Breast epithelium (tissue), 4 donors: ENCODE results near the gene PCDHA8. TPM values are rescaled to one million over a fixed set of nuclear protein-coding genes. Genes with fewer than 3 reads are reported as not detected.
"Not testable (repeated sequence)": the region's sequence is repeated elsewhere in the genome, so short reads cannot be mapped to it uniquely, and the experiment has no call there.

ENCODE experiments used
- DNase-seq, 2 donors: peaks; one replicate each; pipeline ENCODE4 v3.0.0-alpha.2; 2019; ENCODE audit warnings: low spot score in 2 of 2
- H3K27ac ChIP-seq, 2 donors: fragments of 200-600 bp; sonication (generic) in 1 of 2; one replicate each; pipeline ENCODE4 v1.5.1; 2016 to 2019; ENCODE audit warnings: mild to moderate bottlenecking in 1 of 2
- H3K27me3 ChIP-seq, 2 donors: fragments of 200-600 bp; sonication (generic) in 1 of 2; one replicate each; pipeline versions ENCODE4 v1.5.1 to v1.6.0; 2017 to 2019; ENCODE audit warnings: control low read depth in 1 of 2, mild to moderate bottlenecking in 1 of 2
- H3K36me3 ChIP-seq: fragments of 200-600 bp; one replicate; pipeline ENCODE4 v1.5.1; 2019
- H3K4me1 ChIP-seq, 2 donors: fragments of 200-600 bp; sonication (generic); one replicate each; pipeline ENCODE4 v1.5.1; 2016 to 2019; ENCODE audit warnings: control low read depth in 1 of 2
- H3K4me3 ChIP-seq, 3 donors: fragments of 200-600 bp; sonication (generic); 1 replicate in 2 of 3; 2 replicates in 1 of 3; pipeline ENCODE4 v1.5.1; 2016 to 2019; ENCODE audit warnings: mild to moderate bottlenecking in 3 of 3, moderate library complexity in 2 of 3
- H3K9me3 ChIP-seq, 2 donors: fragments of 200-600 bp; sonication (generic) in 1 of 2; one replicate each; pipeline ENCODE4 v1.5.1; 2016 to 2019; ENCODE audit warnings: control low read depth in 1 of 2
- POLR2A ChIP-seq: fragments of 450-650 bp; IDR thresholded peaks from one replicate; pipeline ENCODE4 v1.6.1; 2016; ENCODE audit warnings: antibody characterized with exemption, mild to moderate bottlenecking, moderate library complexity
- POLR2AphosphoS5 ChIP-seq, 3 donors: sonication (generic); formaldehyde crosslinking; IDR thresholded peaks; one replicate each; pipeline ENCODE4 v1.6.1; 2017; ENCODE audit warnings: antibody characterized with exemption in 3 of 3
- intact Hi-C: fragments of 100-400 bp; cut with DNase I; formaldehyde crosslinking; loops from one replicate; pipeline ENCODE4 v1.15.1; 2023; ENCODE audit warnings: low total_unique reads
- total RNA-seq, 3 donors: library from RNA; depleted of rRNA; stranded (reverse); fragments of >200 nt; gene quantifications; one replicate each; pipeline ENCODE4 v1.1.0, GENCODE V29; 2016
- TF ChIP-seq, protein P1 (sequence below), 3 donors: fragments of 450-650 bp; IDR thresholded peaks; one replicate each; pipeline ENCODE4 v1.5.1; 2016 to 2017; ENCODE audit warnings: antibody characterized with exemption in 3 of 3, mild to moderate bottlenecking in 3 of 3, moderate library complexity in 3 of 3

PCDHA8 gene
- total RNA-seq, 3 donors from 2014 or later: 0.32 to 0.98 (median 0.88) TPM

DNA sequence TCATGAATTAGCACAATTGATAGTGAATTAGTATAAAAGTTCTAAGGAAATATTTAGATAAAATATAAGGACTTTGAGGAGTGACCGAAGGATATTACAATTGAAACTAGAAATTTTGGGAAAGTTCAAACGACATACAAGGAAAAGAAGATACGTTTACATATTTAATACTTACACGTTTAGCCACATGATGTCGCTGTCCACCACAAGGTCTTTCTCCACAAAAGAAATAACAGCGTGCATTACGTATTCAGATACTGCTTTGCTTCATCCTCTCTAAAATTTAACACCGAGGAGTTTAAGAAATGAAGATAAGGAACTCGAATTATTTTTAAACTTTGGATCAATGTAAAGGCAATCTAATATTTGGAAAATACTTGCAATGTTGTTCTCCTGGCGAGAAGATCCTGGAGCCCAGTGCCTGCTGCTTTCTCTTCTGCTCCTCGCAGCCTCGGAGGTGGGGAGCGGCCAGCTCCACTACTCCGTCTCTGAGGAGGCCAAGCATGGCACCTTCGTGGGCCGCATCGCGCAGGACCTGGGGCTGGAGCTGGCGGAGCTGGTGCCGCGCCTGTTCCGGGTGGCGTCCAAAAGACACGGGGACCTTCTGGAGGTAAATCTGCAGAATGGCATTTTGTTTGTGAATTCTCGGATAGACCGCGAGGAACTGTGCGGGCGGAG, 40.0 kb upstream of the PCDHA8 start, which contains the start of gene PCDHA3:
PCDHA3 (plus strand) TSS at position 242 of the 678 bp plus-strand sequence.
- Histone ChIP-seq H3K4me1 (no peaks in the 10 kb centered on the region), H3K4me3 (peak within 1 kb of the TSS; percentile 25 to 62 (median 38)), H3K9me3 (peaks cover 39 to 58% of the 10 kb centered on the region in 2 donors), H3K36me3 (no peaks in the 10 kb centered on the region), H3K27ac (no peak within 1 kb of the TSS), H3K27me3 (no peaks in the 10 kb centered on the region)
- no peak for DNase-seq
- TF ChIP-seq POLR2AphosphoS5 (IDR thresholded peaks at IDR 0.05): no peak
- TF ChIP-seq, protein P1, sequence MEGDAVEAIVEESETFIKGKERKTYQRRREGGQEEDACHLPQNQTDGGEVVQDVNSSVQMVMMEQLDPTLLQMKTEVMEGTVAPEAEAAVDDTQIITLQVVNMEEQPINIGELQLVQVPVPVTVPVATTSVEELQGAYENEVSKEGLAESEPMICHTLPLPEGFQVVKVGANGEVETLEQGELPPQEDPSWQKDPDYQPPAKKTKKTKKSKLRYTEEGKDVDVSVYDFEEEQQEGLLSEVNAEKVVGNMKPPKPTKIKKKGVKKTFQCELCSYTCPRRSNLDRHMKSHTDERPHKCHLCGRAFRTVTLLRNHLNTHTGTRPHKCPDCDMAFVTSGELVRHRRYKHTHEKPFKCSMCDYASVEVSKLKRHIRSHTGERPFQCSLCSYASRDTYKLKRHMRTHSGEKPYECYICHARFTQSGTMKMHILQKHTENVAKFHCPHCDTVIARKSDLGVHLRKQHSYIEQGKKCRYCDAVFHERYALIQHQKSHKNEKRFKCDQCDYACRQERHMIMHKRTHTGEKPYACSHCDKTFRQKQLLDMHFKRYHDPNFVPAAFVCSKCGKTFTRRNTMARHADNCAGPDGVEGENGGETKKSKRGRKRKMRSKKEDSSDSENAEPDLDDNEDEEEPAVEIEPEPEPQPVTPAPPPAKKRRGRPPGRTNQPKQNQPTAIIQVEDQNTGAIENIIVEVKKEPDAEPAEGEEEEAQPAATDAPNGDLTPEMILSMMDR (IDR thresholded peaks at IDR 0.05): peak in 2 of 3 donors; percentile 17 to 21
- intact Hi-C loops: no loop called here

DNA sequence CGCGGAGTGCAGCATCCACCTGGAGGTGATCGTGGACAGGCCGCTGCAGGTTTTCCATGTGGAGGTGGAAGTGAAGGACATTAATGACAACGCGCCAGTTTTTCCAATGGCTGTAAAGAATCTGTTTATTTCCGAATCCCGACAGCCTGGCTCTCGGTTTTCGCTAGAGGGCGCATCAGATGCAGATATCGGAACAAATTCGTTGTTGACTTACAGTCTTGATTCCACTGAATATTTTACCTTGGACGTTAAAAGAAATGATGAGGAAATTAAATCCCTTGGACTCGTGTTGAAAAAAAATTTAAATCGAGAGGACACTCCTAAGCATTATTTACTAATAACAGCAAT, 39.5 kb upstream of the PCDHA8 start:
- H3K27me3 ChIP-seq: no peaks in the 10 kb centered on the region
- intact Hi-C loops: no loop called here

DNA sequence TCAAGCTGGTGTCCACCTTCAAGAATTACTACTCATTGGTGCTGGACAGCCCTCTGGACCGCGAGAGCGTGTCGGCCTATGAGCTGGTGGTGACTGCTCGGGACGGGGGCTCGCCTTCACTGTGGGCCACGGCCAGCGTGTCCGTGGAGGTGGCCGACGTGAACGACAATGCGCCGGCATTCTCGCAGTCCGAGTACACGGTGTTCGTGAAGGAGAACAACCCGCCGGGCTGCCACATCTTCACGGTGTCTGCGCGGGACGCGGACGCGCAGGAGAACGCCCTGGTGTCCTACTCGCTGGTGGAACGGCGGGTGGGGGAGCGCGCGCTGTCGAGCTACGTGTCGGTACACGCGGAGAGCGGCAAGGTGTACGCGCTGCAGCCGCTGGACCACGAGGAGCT, 38.6 kb upstream of the PCDHA8 start:
- H3K27me3 ChIP-seq, H3K36me3 ChIP-seq, H3K4me1 ChIP-seq, intact Hi-C loops, DNase-seq, H3K27ac ChIP-seq, H3K4me3 ChIP-seq: not testable (repeated sequence)
- peaks cover 34 to 59% of the 10 kb centered on the region in 2 donors for H3K9me3 ChIP-seq

More for the DNA sequence above, 39.5 kb upstream of the PCDHA8 start:
- no peak overlapping the region for H3K27ac ChIP-seq
- H3K9me3 ChIP-seq: peaks cover 34 to 58% of the 10 kb centered on the region in 2 donors
- DNase-seq: no peak
- no peaks in the 10 kb centered on the region for H3K36me3 ChIP-seq
- H3K4me1 ChIP-seq: no peaks in the 10 kb centered on the region
- peak overlapping the region; percentile 25 to 62 (median 38) for H3K4me3 ChIP-seq
- no peak for TF ChIP-seq POLR2AphosphoS5 (IDR thresholded peaks at IDR 0.05)
- TF ChIP-seq, protein P1 (IDR thresholded peaks at IDR 0.05): peak in 2 of 3 donors; percentile 8 to 18
- TF ChIP-seq POLR2A: no peak

DNA sequence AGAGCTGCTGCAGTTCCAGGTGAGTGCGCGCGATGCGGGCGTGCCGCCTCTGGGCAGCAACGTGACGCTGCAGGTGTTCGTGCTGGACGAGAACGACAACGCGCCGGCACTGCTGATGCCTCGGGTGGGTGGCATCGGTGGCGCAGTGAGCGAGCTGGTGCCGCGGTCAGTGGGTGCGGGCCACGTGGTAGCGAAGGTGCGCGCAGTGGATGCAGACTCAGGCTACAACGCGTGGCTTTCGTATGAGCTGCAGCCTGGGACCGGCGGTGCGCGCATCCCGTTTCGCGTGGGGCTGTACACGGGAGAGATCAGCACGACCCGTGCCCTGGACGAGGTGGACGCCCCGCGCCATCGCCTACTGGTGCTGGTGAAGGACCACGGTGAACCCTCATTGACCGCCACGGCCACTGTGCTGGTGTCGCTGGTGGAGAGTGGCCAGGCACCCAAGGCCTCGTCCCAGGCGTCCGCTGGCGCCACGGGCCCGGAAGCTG, 38.2 kb upstream of the PCDHA8 start:
- intact Hi-C loops: no loop called here
- DNase-seq: no peak
- no peaks in the 10 kb centered on the region for H3K4me1 ChIP-seq
- peak overlapping the region in 1 of 3 donors; percentile 24 for H3K4me3 ChIP-seq
- H3K9me3 ChIP-seq: peaks cover 34 to 59% of the 10 kb centered on the region in 2 donors
- H3K27me3 ChIP-seq: no peaks in the 10 kb centered on the region
- TF ChIP-seq POLR2A (no peak), POLR2AphosphoS5 (IDR thresholded peaks at IDR 0.05) (no peak)
- TF ChIP-seq, protein P1 (IDR thresholded peaks at IDR 0.05): no peak
- no peaks in the 10 kb centered on the region for H3K36me3 ChIP-seq
- H3K27ac ChIP-seq: no peak overlapping the region

DNA sequence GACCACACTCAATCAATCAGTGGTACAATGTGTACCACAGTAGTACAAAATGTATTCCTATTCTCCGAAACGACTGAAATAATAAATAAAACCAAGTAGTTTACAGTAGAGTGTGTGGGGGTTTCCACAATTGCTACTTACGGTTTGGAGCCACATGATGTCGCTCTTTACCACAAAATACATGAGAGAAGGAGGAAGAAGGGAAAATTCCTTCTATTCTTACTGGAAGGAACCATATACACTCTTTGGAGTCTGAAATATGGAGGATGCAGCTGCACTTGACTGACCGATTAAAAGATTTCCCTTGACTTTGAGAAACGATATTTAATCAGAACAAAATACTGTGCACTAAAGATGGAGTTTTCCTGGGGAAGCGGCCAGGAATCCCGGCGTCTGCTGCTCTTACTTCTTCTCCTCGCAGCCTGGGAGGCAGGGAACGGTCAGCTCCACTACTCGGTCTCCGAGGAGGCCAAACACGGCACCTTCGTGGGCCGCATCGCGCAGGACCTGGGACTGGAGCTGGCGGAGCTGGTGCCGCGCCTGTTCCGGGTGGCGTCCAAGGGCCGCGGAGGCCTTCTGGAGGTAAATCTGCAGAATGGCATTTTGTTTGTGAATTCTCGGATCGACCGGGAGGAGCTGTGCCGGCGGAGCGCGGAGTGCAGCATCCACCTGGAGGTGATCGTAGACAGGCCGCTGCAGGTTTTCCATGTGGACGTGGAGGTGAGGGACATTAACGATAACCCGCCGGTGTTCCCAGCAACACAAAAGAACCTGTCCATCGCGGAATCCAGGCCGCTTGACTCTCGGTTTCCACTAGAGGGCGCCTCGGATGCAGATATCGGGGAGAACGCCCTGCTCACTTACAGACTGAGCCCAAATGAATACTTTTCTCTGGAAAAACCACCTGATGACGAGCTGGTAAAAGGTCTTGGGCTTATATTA, 33.9 kb upstream of the PCDHA8 start, which contains the start of gene PCDHA4:
PCDHA4 (plus strand) TSS at position 235 of the 942 bp plus-strand sequence.
- intact Hi-C loops: no loop called here
- no peaks in the 10 kb centered on the region for H3K4me1 ChIP-seq
- H3K9me3 ChIP-seq: peaks cover 36 to 64% of the 10 kb centered on the region in 2 donors
- H3K4me3 ChIP-seq: peak within 1 kb of the TSS; percentile 20 to 61 (median 46)
- no peaks in the 10 kb centered on the region for H3K36me3 ChIP-seq
- H3K27me3 ChIP-seq: no peaks in the 10 kb centered on the region
- TF ChIP-seq POLR2A (no peak), POLR2AphosphoS5 (IDR thresholded peaks at IDR 0.05) (no peak)
- TF ChIP-seq, protein P1 (IDR thresholded peaks at IDR 0.05): peak in 1 of 3 donors; percentile 31
- peak within 1 kb of the TSS in 1 of 2 donors; percentile 39 for H3K27ac ChIP-seq
- no peak for DNase-seq

DNA sequence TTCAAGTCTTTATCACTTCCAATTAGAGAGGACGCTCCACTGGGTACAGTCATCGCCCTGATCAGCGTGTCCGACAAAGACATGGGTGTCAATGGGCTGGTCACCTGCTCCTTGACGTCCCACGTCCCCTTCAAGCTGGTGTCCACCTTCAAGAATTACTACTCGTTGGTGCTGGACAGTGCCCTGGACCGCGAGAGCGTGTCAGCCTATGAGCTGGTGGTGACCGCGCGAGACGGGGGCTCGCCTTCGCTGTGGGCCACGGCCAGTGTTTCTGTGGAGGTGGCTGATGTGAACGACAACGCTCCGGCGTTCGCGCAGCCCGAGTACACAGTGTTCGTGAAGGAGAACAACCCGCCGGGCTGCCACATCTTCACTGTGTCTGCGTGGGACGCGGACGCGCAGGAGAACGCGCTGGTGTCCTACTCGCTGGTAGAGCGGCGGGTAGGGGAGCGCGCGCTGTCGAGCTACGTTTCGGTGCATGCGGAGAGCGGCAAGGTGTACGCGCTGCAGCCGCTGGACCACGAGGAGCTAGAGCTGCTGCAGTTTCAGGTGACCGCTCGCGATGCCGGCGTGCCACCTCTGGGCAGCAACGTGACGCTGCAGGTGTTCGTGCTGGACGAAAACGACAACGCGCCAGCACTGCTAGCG, 32.6 kb upstream of the PCDHA8 start:
- H3K9me3 ChIP-seq: peaks cover 24 to 62% of the 10 kb centered on the region in 2 donors
- intact Hi-C loops, H3K27me3 ChIP-seq, H3K36me3 ChIP-seq, H3K27ac ChIP-seq, H3K4me1 ChIP-seq, DNase-seq, H3K4me3 ChIP-seq: not testable (repeated sequence)
